NCI-H524 (cell line): Measurements from ENCODE around the gene MRPS16.

Experiments
- DNase-seq, 2 experiments: peaks; one replicate each; lab custom pipeline; 2025; lab: John Stamatoyannopoulos, UW

Gene MRPS16

GRCh38 chr10:73239908-73240307, 12.5 kb downstream of the MRPS16 start:
- DNase-seq: no peak

GRCh38 chr10:73238990-73239566, 13.4 kb downstream of the MRPS16 start:
- no peak for DNase-seq

DNA sequence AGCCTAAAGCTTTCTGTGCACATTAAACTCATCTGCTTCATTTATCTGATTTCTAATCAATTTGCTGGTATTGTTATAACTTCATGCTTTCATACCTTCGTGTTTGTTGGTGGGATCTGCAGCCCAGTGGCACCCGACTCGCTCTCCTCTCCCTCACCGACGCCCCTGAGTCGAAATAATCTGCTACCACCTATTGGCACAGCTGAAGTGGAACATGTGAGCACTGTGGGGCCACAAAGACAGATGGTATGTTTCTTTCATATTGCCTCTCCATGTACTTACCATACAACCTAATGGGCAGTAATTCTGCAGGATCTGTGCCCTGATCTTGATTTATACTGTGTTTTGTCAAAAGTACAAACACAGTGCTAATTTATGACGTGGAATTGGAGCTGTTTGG, 17.7 kb downstream of the MRPS16 start:
- peak in 1 of 2 experiments; percentile 52 for DNase-seq

- DNase-seq: no peak
These were observed 18.6 kb downstream of the MRPS16 start for GRCh38 chr10:73233883-73234282.

GRCh38 chr10:73232887-73233286, 19.6 kb downstream of the MRPS16 start:
- DNase-seq: no peak

- no peak for DNase-seq
These were observed 22.9 kb downstream of the MRPS16 start for GRCh38 chr10:73229567-73229966.

DNA sequence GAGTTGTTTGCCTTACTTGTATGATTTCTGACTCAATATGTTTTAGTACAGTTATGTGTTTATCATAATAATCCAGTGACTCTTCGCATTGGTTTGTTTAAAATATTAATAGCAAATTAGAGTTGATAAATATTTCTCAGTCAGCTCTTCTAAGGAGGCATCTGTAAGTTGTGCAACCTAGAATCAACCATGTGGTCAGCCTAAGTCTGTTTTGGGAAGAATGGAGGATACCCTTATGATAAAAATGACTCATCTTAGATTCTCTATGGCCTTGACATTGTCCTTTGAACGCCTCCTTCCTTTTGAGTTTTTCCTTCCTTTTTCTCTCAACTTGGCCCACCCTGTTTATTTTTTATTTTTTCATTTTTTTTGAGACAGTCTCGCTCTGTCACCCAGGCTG, 24.2 kb downstream of the MRPS16 start:
- no peak for DNase-seq

GRCh38 chr10:73226663-73227062, 25.8 kb downstream of the MRPS16 start:
- no peak for DNase-seq

DNA sequence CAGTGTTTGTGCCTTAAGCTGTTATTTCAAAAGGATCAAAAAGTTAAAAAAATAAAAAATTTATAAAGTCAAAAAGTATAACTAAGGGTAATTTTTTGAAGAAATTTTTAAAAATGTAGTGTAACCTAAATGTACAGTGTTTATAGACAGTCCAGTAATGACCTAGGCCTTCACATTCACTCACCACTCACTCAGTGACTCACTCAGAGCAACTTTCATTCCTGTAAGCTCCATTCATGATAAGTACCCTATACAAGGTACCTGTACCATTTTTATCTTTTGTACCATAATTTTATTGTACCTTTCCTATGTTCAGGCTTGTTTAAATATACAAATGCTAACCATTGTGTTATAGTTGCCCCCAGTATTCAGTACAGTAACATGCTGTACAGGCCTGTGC, 26.9 kb downstream of the MRPS16 start:
- DNase-seq: no peak

DNA sequence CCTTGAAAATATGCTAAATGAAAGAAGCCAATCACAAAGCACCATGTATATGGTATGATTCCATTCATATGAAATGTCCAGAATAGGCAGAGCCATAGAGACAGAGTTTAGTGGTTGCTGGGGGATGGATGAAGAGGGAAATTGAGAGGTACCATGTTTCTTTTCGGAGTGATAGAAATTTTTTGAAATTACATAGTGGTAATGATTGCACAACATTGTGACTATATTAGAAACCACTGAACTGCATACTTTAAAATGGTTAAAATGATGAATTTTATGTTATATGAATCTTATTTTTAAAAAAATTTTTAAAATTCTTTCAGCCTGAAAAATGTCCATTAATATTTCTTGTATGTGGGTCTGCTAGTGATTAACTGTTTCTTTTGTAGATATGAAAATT, 31.5 kb downstream of the MRPS16 start:
- DNase-seq: no peak

- no peak for DNase-seq
These were observed 33.1 kb downstream of the MRPS16 start for GRCh38 chr10:73219384-73219783.

DNA sequence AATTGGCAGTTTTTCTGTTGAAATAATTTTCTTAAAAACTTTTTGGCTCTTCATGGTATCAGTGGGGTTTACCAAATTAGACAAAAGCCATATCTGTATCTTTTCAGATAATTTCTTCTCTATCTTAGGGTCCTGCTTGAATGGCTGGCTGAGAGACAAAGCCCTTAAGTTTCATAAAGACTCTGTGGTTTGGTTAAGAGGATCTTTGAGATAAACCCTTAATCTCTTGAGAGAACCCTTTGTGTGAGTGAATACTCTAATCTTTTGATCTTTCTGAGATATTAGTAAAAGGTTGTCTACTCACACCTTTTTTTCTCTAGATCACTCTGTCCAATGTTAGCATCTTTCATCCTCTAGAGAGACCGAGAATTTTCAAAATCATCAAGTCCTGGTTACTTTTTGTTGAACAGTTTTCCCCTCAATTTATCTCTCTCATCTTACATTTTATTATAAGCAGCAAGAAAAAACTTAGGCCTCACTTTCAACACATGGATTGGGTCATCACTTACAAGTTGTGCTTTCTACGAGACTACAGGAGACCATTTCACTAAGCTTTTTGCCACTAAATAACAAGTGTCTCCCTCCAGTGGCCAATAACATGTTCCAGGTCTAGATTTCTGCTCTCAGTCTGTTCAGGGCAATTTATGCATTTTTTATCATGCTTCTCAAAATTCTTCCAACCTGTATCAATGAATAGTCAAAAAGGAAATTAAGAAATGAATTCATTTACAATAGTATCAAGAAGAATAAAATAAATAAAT, 33.8 kb downstream of the MRPS16 start:
- DNase-seq: peak in 1 of 2 experiments; percentile 0

- DNase-seq: no peak
These were observed 34.8 kb downstream of the MRPS16 start for GRCh38 chr10:73217628-73218027.

DNA sequence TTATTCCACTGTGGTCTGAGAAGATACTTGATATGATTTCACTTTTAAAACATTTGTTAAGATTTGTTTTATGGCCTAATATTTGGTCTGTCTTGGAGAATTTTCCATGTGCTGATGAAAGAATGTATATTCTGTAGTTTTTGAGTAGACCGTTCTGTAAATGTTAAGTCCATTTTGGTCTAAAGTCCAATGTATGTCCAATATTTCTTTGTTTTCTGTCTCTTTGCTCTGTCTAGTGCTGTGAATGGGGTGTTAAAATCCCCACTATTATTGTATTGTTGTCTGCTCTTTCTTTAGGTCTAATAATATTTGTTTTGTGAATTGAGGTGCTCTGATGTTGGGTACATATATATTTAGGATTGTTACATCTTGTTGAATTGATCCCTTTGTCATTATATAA, 36.7 kb downstream of the MRPS16 start:
- no peak for DNase-seq

DNA sequence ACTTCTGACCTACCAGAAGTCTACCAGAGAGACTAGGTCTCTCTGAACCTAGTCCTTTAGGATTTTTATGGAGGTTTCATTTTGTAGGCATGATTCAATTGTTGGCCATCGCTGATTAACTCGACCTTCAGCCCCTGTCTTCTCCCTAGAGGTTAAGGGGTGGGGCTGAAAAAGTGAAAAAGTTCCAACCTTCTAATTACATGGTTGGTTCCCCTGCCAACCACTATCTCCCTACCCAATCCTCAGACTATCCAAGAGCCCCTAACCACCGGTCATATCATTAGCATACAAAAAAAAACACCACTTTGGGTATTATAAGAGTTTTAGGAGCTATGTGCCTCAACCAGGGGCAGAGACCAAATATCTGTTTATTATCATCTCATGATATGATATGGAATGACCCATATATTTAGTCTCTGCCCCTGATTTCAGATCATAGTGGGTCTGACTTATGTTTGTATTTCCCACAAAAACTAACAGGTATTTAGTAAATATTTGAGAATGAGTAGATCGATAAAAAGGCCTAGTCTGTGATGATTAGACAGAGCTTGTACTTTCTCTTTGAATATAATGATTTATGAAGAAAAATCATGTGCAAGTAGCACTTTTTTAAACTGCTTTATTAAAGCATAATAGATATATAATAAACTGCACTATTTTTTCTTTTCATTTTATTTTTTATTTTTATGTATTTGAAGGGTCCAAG, 41.2 kb downstream of the MRPS16 start:
- no peak for DNase-seq

DNA sequence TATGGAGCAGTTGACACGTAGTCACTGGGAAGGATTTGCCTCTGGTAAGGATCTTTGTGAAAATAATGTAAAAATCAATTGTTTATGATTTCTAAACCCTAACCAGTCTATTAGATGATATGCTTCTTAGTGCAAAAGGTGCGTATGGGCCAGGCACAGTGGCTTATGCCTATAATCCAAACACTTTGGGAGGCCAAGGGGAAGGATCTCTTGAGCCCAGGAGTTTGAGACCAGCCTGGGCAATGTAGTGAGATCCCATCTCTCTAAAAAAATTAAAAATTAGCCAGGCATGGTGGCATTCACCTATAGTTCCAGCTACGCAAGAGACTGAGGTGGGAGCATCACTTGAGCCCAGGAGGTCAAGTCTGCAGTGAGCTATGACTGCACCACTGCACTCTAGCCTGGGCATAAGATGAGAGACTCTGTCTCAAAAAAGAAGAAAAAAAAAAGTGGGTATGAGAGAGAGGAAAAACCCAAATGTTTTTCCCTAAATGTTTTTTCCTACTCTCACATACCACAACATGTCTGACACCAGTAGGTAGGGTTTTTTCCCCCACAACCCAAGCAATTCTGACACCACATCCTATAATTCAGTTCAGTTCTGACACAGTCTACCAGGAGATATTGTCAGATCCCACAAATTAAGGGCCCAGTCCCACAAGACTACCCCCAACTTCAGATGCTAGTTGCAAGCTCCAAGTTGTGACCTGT, 41.9 kb downstream of the MRPS16 start:
- DNase-seq: no peak

GRCh38 chr10:73209705-73210104, 42.7 kb downstream of the MRPS16 start:
- DNase-seq: no peak

- no peak for DNase-seq
These were observed 44.6 kb downstream of the MRPS16 start for GRCh38 chr10:73207883-73208282.

- no peak for DNase-seq
These were observed 46.1 kb downstream of the MRPS16 start for GRCh38 chr10:73206385-73206784.

DNA sequence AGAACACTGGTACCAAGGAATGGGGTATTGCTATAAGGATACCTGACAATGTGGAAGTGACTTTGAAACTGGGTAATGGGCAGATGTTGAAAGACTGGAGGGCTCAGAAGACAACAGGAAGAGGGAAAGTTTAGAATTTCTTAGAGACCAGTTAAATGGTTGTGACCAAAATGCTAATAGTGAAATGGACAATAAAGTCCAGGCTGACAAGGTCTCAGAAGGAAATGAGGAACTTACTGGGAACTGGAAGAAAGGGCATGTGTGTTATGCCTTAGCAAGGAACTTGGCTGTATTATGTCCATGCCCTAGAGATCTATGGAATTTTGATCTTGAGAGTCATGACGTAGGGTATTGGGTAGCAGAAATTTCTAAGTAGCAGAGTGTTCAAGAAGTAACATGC, 46.6 kb downstream of the MRPS16 start:
- no peak for DNase-seq

- no peak for DNase-seq
These were observed 47.4 kb downstream of the MRPS16 start for GRCh38 chr10:73205081-73205480.
